ENCODE results near the gene ABCA2.

DNA sequence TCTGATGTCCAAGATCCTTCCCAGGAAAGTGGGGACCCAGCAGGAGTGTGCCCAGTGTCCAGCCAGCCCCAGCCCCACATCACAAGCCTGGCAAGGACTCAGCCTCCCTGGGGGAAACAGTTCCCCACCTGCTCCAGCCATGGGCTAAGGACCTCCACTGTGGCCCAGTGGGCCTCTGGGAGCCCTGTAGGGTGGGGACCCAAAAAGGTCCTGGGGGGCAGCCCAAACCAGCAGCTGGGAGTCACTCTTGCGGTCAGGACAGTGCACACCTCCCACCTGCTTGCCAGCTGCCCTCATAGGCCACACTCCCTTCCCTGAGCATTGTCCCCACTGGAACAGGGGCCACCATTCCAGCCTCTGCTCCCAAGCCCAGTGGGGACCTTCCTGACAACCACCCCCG, 1.7 kb downstream of the ABCA2 start:
- TF ChIP-seq, protein P1, sequence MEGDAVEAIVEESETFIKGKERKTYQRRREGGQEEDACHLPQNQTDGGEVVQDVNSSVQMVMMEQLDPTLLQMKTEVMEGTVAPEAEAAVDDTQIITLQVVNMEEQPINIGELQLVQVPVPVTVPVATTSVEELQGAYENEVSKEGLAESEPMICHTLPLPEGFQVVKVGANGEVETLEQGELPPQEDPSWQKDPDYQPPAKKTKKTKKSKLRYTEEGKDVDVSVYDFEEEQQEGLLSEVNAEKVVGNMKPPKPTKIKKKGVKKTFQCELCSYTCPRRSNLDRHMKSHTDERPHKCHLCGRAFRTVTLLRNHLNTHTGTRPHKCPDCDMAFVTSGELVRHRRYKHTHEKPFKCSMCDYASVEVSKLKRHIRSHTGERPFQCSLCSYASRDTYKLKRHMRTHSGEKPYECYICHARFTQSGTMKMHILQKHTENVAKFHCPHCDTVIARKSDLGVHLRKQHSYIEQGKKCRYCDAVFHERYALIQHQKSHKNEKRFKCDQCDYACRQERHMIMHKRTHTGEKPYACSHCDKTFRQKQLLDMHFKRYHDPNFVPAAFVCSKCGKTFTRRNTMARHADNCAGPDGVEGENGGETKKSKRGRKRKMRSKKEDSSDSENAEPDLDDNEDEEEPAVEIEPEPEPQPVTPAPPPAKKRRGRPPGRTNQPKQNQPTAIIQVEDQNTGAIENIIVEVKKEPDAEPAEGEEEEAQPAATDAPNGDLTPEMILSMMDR (conservative IDR thresholded peaks at IDR 0.05; ENCODE audit: low read length) = no peak
- TF ChIP-seq EZH2phosphoT487 (IDR thresholded peaks at IDR 0.05; ENCODE audit: borderline replicate concordance) = no peak
